ENCODE results near the gene TEX26. TPM values are rescaled to one million over a fixed set of nuclear protein-coding genes. Genes with fewer than 3 reads are reported as not detected.
A peak's percentile ranks its signal among the peaks of the same experiment; 100 is the strongest.
"Not testable (repeated sequence)": the region's sequence is repeated elsewhere in the genome, so short reads cannot be mapped to it uniquely, and the experiment has no call there.

Gene TEX26
- total RNA-seq, 1 donor from 2014 or later = not detected

GRCh38 chr13:30918662-30919405 is 13.6 kb upstream of the TEX26 start:
- no peak for DNase-seq (ENCODE audit: low spot score)

- DNase-seq (ENCODE audit: low spot score) = no peak
These were observed 12.1 kb upstream of the TEX26 start for GRCh38 chr13:30920162-30920909.

- DNase-seq (ENCODE audit: low spot score) = peak; percentile 69
These were observed 9.0 kb upstream of the TEX26 start for GRCh38 chr13:30923418-30923817.

- no peak for DNase-seq (ENCODE audit: low spot score)
These were observed 7.7 kb upstream of the TEX26 start for GRCh38 chr13:30924721-30925120.

GRCh38 chr13:30925429-30925828 is 7.0 kb upstream of the TEX26 start:
- DNase-seq (ENCODE audit: low spot score) = no peak

GRCh38 chr13:30926781-30927180 is 5.7 kb upstream of the TEX26 start:
- no peak for DNase-seq (ENCODE audit: low spot score)

- not testable (repeated sequence) for DNase-seq (ENCODE audit: low spot score)
These were observed 5.3 kb upstream of the TEX26 start for GRCh38 chr13:30927188-30927587.

- DNase-seq (ENCODE audit: low spot score) = no peak
These were observed 4.9 kb upstream of the TEX26 start for GRCh38 chr13:30927595-30927994.

- DNase-seq (ENCODE audit: low spot score) = no peak
These were observed 3.5 kb upstream of the TEX26 start for GRCh38 chr13:30928978-30929377.

GRCh38 chr13:30933354-30933670 is 856 bp downstream of the TEX26 start:
- DNase-seq (ENCODE audit: low spot score) = no peak

GRCh38 chr13:30934381-30934780 is 1.9 kb downstream of the TEX26 start:
- DNase-seq (ENCODE audit: low spot score) = no peak

- DNase-seq (ENCODE audit: low spot score) = no peak
These were observed 2.3 kb downstream of the TEX26 start for GRCh38 chr13:30934803-30935202.

- no peak for DNase-seq (ENCODE audit: low spot score)
These were observed 4.5 kb downstream of the TEX26 start for GRCh38 chr13:30936971-30937370.

- no peak for DNase-seq (ENCODE audit: low spot score)
These were observed 11.4 kb downstream of the TEX26 start for GRCh38 chr13:30943881-30944280.

- DNase-seq (ENCODE audit: low spot score) = no peak
These were observed 24.9 kb downstream of the TEX26 start for GRCh38 chr13:30957258-30957943.

GRCh38 chr13:30959678-30960077 is 27.2 kb downstream of the TEX26 start:
- DNase-seq (ENCODE audit: low spot score) = no peak

- peak; percentile 34 for DNase-seq (ENCODE audit: low spot score)
These were observed 31.3 kb downstream of the TEX26 start for GRCh38 chr13:30963791-30964190.

GRCh38 chr13:30965380-30965779 is 32.9 kb downstream of the TEX26 start:
- DNase-seq (ENCODE audit: low spot score) = no peak

- no peak for DNase-seq (ENCODE audit: low spot score)
These were observed 33.6 kb downstream of the TEX26 start for GRCh38 chr13:30966101-30966500.

GRCh38 chr13:30968846-30969245 is 36.4 kb downstream of the TEX26 start:
- DNase-seq (ENCODE audit: low spot score) = peak; percentile 50

GRCh38 chr13:30971575-30971974 is 39.1 kb downstream of the TEX26 start:
- no peak for DNase-seq (ENCODE audit: low spot score)

- peak; percentile 87 for DNase-seq (ENCODE audit: low spot score)
These were observed 40.5 kb downstream of the TEX26 start for GRCh38 chr13:30972888-30973377.

- no peak for DNase-seq (ENCODE audit: low spot score)
These were observed 41.9 kb downstream of the TEX26 start for GRCh38 chr13:30974350-30974749.
